H1 (cell line): Measurements from ENCODE around the gene HMCN2. TPM values are rescaled to one million over a fixed set of nuclear protein-coding genes. Genes with fewer than 3 reads are reported as not detected.

Source experiments
- BCL11A ChIP-seq, 2 experiments: IDR thresholded peaks; one replicate each; pipeline ENCODE4 v1.6.1; 2011; ENCODE audit warnings: low read depth in 2 of 2, low read length in 2 of 2, mild to moderate bottlenecking in 2 of 2
- CBX8 ChIP-seq: fragments of 300-800, 300-1000 bp; sonication (generic); IDR thresholded peaks from 2 replicates; pipeline ENCODE4 v1.7.1; 2016; ENCODE audit warnings: low read depth, low read length, borderline replicate concordance
- EZH2 ChIP-seq: fragments of 200-600 bp; sonication (generic); IDR thresholded peaks from 2 replicates; pipeline ENCODE4 v1.7.1; 2012; ENCODE audit warnings: low read depth, mild to moderate bottlenecking, moderate library complexity, low read length, inconsistent platforms; ENCODE audit not compliant: severe bottlenecking
- GABPA ChIP-seq: IDR thresholded peaks from 2 replicates; pipeline ENCODE4 v1.6.1; 2011; ENCODE audit warnings: mild to moderate bottlenecking, low read length, moderate library complexity, borderline replicate concordance; ENCODE audit not compliant: insufficient read depth
- JUND ChIP-seq: IDR thresholded peaks from 2 replicates; pipeline ENCODE4 v1.6.1; 2011; ENCODE audit warnings: mild to moderate bottlenecking, improper control_type of control experiment, low read length
- KDM5A ChIP-seq: fragments of 200-600 bp; IDR thresholded peaks from 2 replicates; pipeline ENCODE4 v1.7.1; 2012; ENCODE audit warnings: mild to moderate bottlenecking, low read length, inconsistent platforms, mixed read lengths
- MAFK ChIP-seq: IDR thresholded peaks from 2 replicates; pipeline ENCODE4 v1.6.1; 2012; ENCODE audit warnings: low read depth, mild to moderate bottlenecking, improper control_type of control experiment, low read length
- PHF8 ChIP-seq: fragments of 200-600 bp; sonication (generic); conservative IDR thresholded peaks from 2 replicates; pipeline ENCODE4 v1.7.1; 2012; ENCODE audit warnings: low read depth, mild to moderate bottlenecking, inconsistent platforms, low read length, moderate library complexity
- RAD21 ChIP-seq, 2 experiments: IDR thresholded peaks in 1 of 2; conservative IDR thresholded peaks in 1 of 2; 2 replicates each; pipeline ENCODE4 v1.6.1; 2011; ENCODE audit warnings: low read depth in 2 of 2, low read length in 2 of 2, improper control_type of control experiment in 1 of 2, inconsistent platforms in 1 of 2, mild to moderate bottlenecking in 1 of 2, moderate library complexity in 1 of 2
- RBBP5 ChIP-seq: IDR thresholded peaks from 2 replicates; pipeline ENCODE4 v1.7.1; 2012; ENCODE audit warnings: low read depth, mild to moderate bottlenecking, inconsistent platforms, low read length, moderate library complexity, borderline replicate concordance
- SAP30 ChIP-seq: fragments of 300-600 bp; sonication (generic); IDR thresholded peaks from 2 replicates; pipeline ENCODE4 v1.7.1; 2012; ENCODE audit warnings: low read length, moderate library complexity, mild to moderate bottlenecking, inconsistent platforms; ENCODE audit not compliant: insufficient read depth, insufficient replicate concordance
- SIRT6 ChIP-seq: IDR thresholded peaks from one replicate; pipeline ENCODE4 v1.7.1; 2012; ENCODE audit warnings: low read length, inconsistent platforms
- SIX5 ChIP-seq: IDR thresholded peaks from 2 replicates; pipeline ENCODE4 v1.6.1; 2011; ENCODE audit warnings: mild to moderate bottlenecking, low read depth, low read length
- SP1 ChIP-seq: IDR thresholded peaks from 2 replicates; pipeline ENCODE4 v1.6.1; 2011; ENCODE audit warnings: low read depth, low read length
- SP2 ChIP-seq: IDR thresholded peaks from 2 replicates; pipeline ENCODE4 v1.6.1; 2012; ENCODE audit warnings: mild to moderate bottlenecking, low read length, inconsistent platforms
- TAF1 ChIP-seq: IDR thresholded peaks from 2 replicates; pipeline ENCODE4 v1.6.1; 2011; ENCODE audit warnings: mild to moderate bottlenecking, low read depth, low read length
- TBP ChIP-seq: IDR thresholded peaks from 2 replicates; pipeline ENCODE4 v1.6.1; 2011; ENCODE audit warnings: low read depth, low read length, improper control_type of control experiment
- TCF12 ChIP-seq: IDR thresholded peaks from 2 replicates; pipeline ENCODE4 v1.6.1; 2011; ENCODE audit warnings: low read depth, mild to moderate bottlenecking, low read length
- TEAD4 ChIP-seq: IDR thresholded peaks from 2 replicates; pipeline ENCODE4 v1.6.1; 2012; ENCODE audit warnings: low read depth, low read length, inconsistent platforms, mixed read lengths
- ZNF274 ChIP-seq: IDR thresholded peaks from 2 replicates; pipeline ENCODE4 v1.7.0; 2012; ENCODE audit warnings: low read length, borderline replicate concordance; ENCODE audit errors: extremely low read depth
- polyA plus RNA-seq, 7 experiments: library from polyadenylated mRNA; depleted of rRNA in 3 of 7; stranded (reverse) in 5 of 7; unstranded in 2 of 7; fragments of >200 nt in 5 of 7; fragments of 200-250 nt in 2 of 7; gene quantifications; 1 replicate in 5 of 7; 2 replicates in 1 of 7; 4 replicates in 1 of 7; pipeline versions ENCODE4 v1.2.1 to v1.2.3, GENCODE V29; 2011 to 2013; ENCODE audit warnings: missing spikeins in 2 of 7, mixed read lengths in 2 of 7
- total RNA-seq: library from RNA; stranded (reverse); fragmentation: NEBNext Ultra II Directional; extraction: Animal tissue kit (Norgen Biotek cat#: 25700); gene quantifications from 2 replicates; pipeline ENCODE4 v1.2.1, GENCODE V29; 2021
- TF ChIP-seq, protein P1 (sequence below): IDR thresholded peaks from 2 replicates; pipeline ENCODE4 v1.6.1; 2011; ENCODE audit warnings: low read length, improper control_type of control experiment
- TF ChIP-seq, protein P2 (sequence below): IDR thresholded peaks from 2 replicates; pipeline ENCODE4 v1.6.1; 2012; ENCODE audit warnings: inconsistent platforms

HMCN2 gene
- total and polyA plus RNA-seq, 2 of the 8 experiments (the other 6 are each of a cell fraction or from before 2014, with no cell fraction given) = 5.0 to 9.1 TPM

- TF ChIP-seq ZNF274 = no peak
- TF ChIP-seq RBBP5 = no peak
- TF ChIP-seq JUND = no peak
- TF ChIP-seq, protein P1, sequence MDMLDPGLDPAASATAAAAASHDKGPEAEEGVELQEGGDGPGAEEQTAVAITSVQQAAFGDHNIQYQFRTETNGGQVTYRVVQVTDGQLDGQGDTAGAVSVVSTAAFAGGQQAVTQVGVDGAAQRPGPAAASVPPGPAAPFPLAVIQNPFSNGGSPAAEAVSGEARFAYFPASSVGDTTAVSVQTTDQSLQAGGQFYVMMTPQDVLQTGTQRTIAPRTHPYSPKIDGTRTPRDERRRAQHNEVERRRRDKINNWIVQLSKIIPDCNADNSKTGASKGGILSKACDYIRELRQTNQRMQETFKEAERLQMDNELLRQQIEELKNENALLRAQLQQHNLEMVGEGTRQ = no peak
- TF ChIP-seq CBX8 = no peak
- no peak for TF ChIP-seq SP1
- TF ChIP-seq SP2 = no peak
- TF ChIP-seq PHF8 = no peak
- TF ChIP-seq TAF1 = no peak
- TF ChIP-seq RAD21 (IDR thresholded peaks at IDR 0.05 in 1 of 2, conservative IDR thresholded peaks at IDR 0.05 in 1 of 2; ENCODE audit: low read depth in 2 of 2, low read length in 2 of 2) = peak; percentile 88 to 93
- TF ChIP-seq SAP30 = no peak
- no peak for TF ChIP-seq TEAD4
- no peak for TF ChIP-seq SIX5
- TF ChIP-seq KDM5A = no peak
- TF ChIP-seq EZH2 = no peak
- no peak for TF ChIP-seq TCF12
- TF ChIP-seq SIRT6 = no peak
- no peak for TF ChIP-seq BCL11A (IDR thresholded peaks at IDR 0.05; ENCODE audit: low read depth in 2 of 2, low read length in 2 of 2)
- TF ChIP-seq, protein P2, sequence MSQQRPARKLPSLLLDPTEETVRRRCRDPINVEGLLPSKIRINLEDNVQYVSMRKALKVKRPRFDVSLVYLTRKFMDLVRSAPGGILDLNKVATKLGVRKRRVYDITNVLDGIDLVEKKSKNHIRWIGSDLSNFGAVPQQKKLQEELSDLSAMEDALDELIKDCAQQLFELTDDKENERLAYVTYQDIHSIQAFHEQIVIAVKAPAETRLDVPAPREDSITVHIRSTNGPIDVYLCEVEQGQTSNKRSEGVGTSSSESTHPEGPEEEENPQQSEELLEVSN = no peak
- peak; percentile 65; the same call in 1 of the 2 replicates for TF ChIP-seq GABPA
- no peak for TF ChIP-seq MAFK
- TF ChIP-seq TBP = no peak; the same call in 1 of the 2 replicates
Measured at GRCh38 chr9:130235558-130236435, 29.8 kb upstream of the HMCN2 start (continued).
